Keratinocyte (primary cell): ENCODE measurements around the gene ARHGDIA. TPM values are rescaled to one million over a fixed set of nuclear protein-coding genes. Genes with fewer than 3 reads are reported as not detected.

Source experiments
- DNase-seq: peaks from one replicate; pipeline ENCODE4 v3.0.0-alpha.2; 2011; ENCODE audit warnings: low read depth, missing footprints, low spot score
- FAIRE-seq: peaks from 2 replicates; lab custom pipeline; 2011; peaks lifted over from hg19 to GRCh38; lab: Jason Lieb, UNC
- H2AFZ ChIP-seq: 2 replicates; pipeline ENCODE4 v1.6.0; 2012; ENCODE audit warnings: low read length, control low read depth, inconsistent platforms; ENCODE audit not compliant: control insufficient read depth
- H3K27ac ChIP-seq: 2 replicates; pipeline ENCODE4 v1.5.1; 2011; ENCODE audit warnings: low read length; ENCODE audit not compliant: control insufficient read depth, insufficient read depth
- H3K27me3 ChIP-seq: 3 replicates; pipeline ENCODE4 v1.6.0; 2011; ENCODE audit warnings: low read length; ENCODE audit not compliant: control insufficient read depth, insufficient read depth; ENCODE audit errors: extremely low read depth
- H3K36me3 ChIP-seq, 2 experiments: 2 replicates in 1 of 2; 3 replicates in 1 of 2; pipeline ENCODE4 v1.5.1; 2011; ENCODE audit warnings: low read length in 2 of 2, mild to moderate bottlenecking in 1 of 2; ENCODE audit not compliant: control insufficient read depth in 2 of 2, insufficient read depth in 2 of 2; ENCODE audit errors: extremely low read depth in 1 of 2
- H3K4me1 ChIP-seq: 3 replicates; pipeline ENCODE4 v1.5.1; 2011; ENCODE audit warnings: low read length; ENCODE audit not compliant: control insufficient read depth, insufficient read depth; ENCODE audit errors: extremely low read depth
- H3K4me2 ChIP-seq: 3 replicates; pipeline ENCODE4 v1.6.0; 2011; ENCODE audit warnings: low read depth, low read length; ENCODE audit not compliant: control insufficient read depth, insufficient read depth; ENCODE audit errors: extremely low read depth
- H3K4me3 ChIP-seq, 3 experiments: fragments of 200-600 bp in 1 of 3; sonication (generic) in 1 of 3; 2 replicates in 2 of 3; 3 replicates in 1 of 3; pipeline ENCODE4 v1.5.1; 2011 to 2016; ENCODE audit warnings: low read length in 3 of 3, mild to moderate bottlenecking in 3 of 3, control low read depth in 2 of 3, inconsistent platforms in 1 of 3, low read depth in 1 of 3, mixed read lengths in 1 of 3, mixed run types in 1 of 3, moderate library complexity in 1 of 3; ENCODE audit not compliant: control insufficient read depth in 2 of 3, insufficient read depth in 2 of 3; ENCODE audit errors: extremely low read depth in 1 of 3
- H3K79me2 ChIP-seq: 2 replicates; pipeline ENCODE4 v1.6.0; 2012; ENCODE audit warnings: low read length; ENCODE audit not compliant: control insufficient read depth, insufficient read depth
- H3K9ac ChIP-seq: 3 replicates; pipeline ENCODE4 v1.6.0; 2011; ENCODE audit warnings: low read length; ENCODE audit not compliant: control insufficient read depth, insufficient read depth; ENCODE audit errors: extremely low read depth
- H3K9me1 ChIP-seq: 3 replicates; pipeline ENCODE4 v1.6.0; 2011; ENCODE audit warnings: low read length; ENCODE audit not compliant: control insufficient read depth, insufficient read depth; ENCODE audit errors: extremely low read depth
- H3K9me3 ChIP-seq: 2 replicates; pipeline ENCODE4 v1.5.1; 2012; ENCODE audit warnings: low read depth, low read length; ENCODE audit not compliant: control insufficient read depth
- H4K20me1 ChIP-seq: 3 replicates; pipeline ENCODE4 v1.6.0; 2011; ENCODE audit warnings: low read length; ENCODE audit not compliant: control insufficient read depth, insufficient read depth; ENCODE audit errors: extremely low read depth
- CTCF ChIP-seq, 3 experiments: IDR thresholded peaks in 1 of 3; conservative IDR thresholded peaks in 1 of 3; optimal IDR thresholded peaks in 1 of 3; 2 replicates in 2 of 3; 3 replicates in 1 of 3; pipeline versions ENCODE3 to v1.5.1; 2011; ENCODE audit warnings: low read length in 3 of 3, mild to moderate bottlenecking in 3 of 3, moderate library complexity in 2 of 3, control low read depth in 1 of 3, inconsistent platforms in 1 of 3; ENCODE audit not compliant: insufficient read depth in 2 of 3; ENCODE audit errors: extremely low read depth in 1 of 3
- EZH2 ChIP-seq: IDR thresholded peaks from one replicate; pipeline ENCODE4 v1.6.1; 2012; ENCODE audit warnings: inconsistent platforms, mild to moderate bottlenecking, low read length, moderate library complexity
- dilution Hi-C: fragments of 300-500 bp; cut with MboI; formaldehyde crosslinking; loops from one replicate; pipeline ENCODE4 v1.7.0; 2020; ENCODE audit warnings: low sequenced_read_pairs; ENCODE audit not compliant: extremely low pct_ligation_motif_present
- polyA plus RNA-seq, 5 experiments: library from polyadenylated mRNA; depleted of rRNA in 3 of 5; stranded (reverse) in 3 of 5; stranded (forward) in 1 of 5; unstranded in 1 of 5; fragments of >200 nt; gene quantifications; 1 replicate in 1 of 5; 2 replicates in 3 of 5; 3 replicates in 1 of 5; pipeline versions ENCODE4 v1.2.1 to v1.2.3, GENCODE V29; 2011 to 2012; ENCODE audit warnings: missing spikeins in 2 of 5, low read depth in 1 of 5, low replicate concordance in 1 of 5

ARHGDIA gene
- polyA plus RNA-seq, 1 donor (not counting 4 experiments of a cell fraction or from before 2014, with no cell fraction given) = 65.7 TPM

- dilution Hi-C loops = no loop called here
- no peak overlapping the region for H2AFZ ChIP-seq
- no peak overlapping the region for H3K9ac ChIP-seq
- no peaks in the 10 kb centered on the region for H3K9me3 ChIP-seq
- no peak overlapping the region for H3K4me3 ChIP-seq
- H3K4me1 ChIP-seq = peaks cover 36% of the 10 kb centered on the region
- H3K79me2 ChIP-seq = peaks cover 54% of the 10 kb centered on the region
- DNase-seq = no peak
- peaks cover 26% of the 10 kb centered on the region for H4K20me1 ChIP-seq
- no peak overlapping the region for H3K4me2 ChIP-seq
- H3K36me3 ChIP-seq = peaks cover 21 to 37% of the 10 kb centered on the region in 2 experiments
- peaks cover 7% of the 10 kb centered on the region for H3K9me1 ChIP-seq
- H3K27me3 ChIP-seq = no peaks in the 10 kb centered on the region
- H3K27ac ChIP-seq = no peak overlapping the region
- FAIRE-seq = no peak
- TF ChIP-seq EZH2 = no peak
- TF ChIP-seq CTCF (optimal IDR thresholded peaks at IDR 0.05 in 1 of 3, IDR thresholded peaks at IDR 0.05 in 1 of 3, conservative IDR thresholded peaks at IDR 0.05 in 1 of 3; ENCODE audit: extremely low read depth in 1 of 3, insufficient read depth in 2 of 3, low read length in 3 of 3) = no peak
Measured at GRCh38 chr17:81863833-81864768, 7.0 kb downstream of the ARHGDIA start.

- Histone ChIP-seq H3K36me3 (peaks cover 27 to 41% of the 10 kb centered on the region in 2 experiments), H4K20me1 (peaks cover 24% of the 10 kb centered on the region), H3K9me1 (peaks cover 7% of the 10 kb centered on the region), H3K27me3 (no peaks in the 10 kb centered on the region), H3K4me2 (no peak overlapping the region), H3K4me1 (peaks cover 39% of the 10 kb centered on the region), H2AFZ (no peak overlapping the region), H3K9me3 (no peaks in the 10 kb centered on the region), H3K27ac (no peak overlapping the region), H3K79me2 (peaks cover 62% of the 10 kb centered on the region), H3K4me3 (no peak overlapping the region), H3K9ac (no peak overlapping the region)
- FAIRE-seq = no peak
- TF ChIP-seq EZH2 = no peak
- no peak for TF ChIP-seq CTCF (optimal IDR thresholded peaks at IDR 0.05 in 1 of 3, IDR thresholded peaks at IDR 0.05 in 1 of 3, conservative IDR thresholded peaks at IDR 0.05 in 1 of 3; ENCODE audit: extremely low read depth in 1 of 3, insufficient read depth in 2 of 3, low read length in 3 of 3)
- dilution Hi-C loops = no loop called here
- no peak for DNase-seq
Measured at GRCh38 chr17:81863123-81863675, 7.9 kb downstream of the ARHGDIA start.
